ENCODE results near the gene ESPNL. TPM values are rescaled to one million over a fixed set of nuclear protein-coding genes. Genes with fewer than 3 reads are reported as not detected.

The ESPNL gene
- polyA plus RNA-seq, 1 donor (not counting 4 experiments of a cell fraction or from before 2014, with no cell fraction given), result 0.16 TPM

DNA sequence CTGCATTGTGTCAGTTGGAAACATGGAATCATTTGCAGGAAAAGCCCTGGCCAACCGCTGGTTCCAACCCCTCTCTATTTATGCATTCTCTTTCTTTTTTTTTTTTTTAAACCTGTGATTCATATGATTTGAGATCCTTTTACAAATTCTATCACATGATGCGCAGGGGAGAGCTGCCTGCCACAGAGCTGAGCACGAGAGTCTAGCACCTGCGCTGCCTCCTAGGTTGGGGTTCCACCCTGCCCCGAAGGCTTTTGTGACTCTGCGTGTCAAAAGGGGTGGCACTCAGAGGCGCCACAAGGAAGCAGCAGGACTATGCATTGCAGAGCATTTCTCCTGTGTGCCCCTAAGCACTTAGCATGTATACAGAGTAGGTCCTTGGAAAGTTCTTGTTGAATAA lies 17.3 kb upstream of the ESPNL start:
- no peak overlapping the region for H3K4me2 ChIP-seq (ENCODE audit: control insufficient read depth, extremely low read depth, insufficient read depth, low read depth, low read length)
- no peak overlapping the region for H2AFZ ChIP-seq (ENCODE audit: control insufficient read depth, low read length)
- H3K9me3 ChIP-seq (ENCODE audit: control insufficient read depth, low read depth, low read length), result no peaks in the 10 kb centered on the region
- H3K9ac ChIP-seq (ENCODE audit: control insufficient read depth, extremely low read depth, insufficient read depth, low read length), result no peak overlapping the region
- peaks cover 12 to 28% of the 10 kb centered on the region in 2 experiments for H3K36me3 ChIP-seq (ENCODE audit: control insufficient read depth in 2 of 2, extremely low read depth in 1 of 2, insufficient read depth in 2 of 2, low read length in 2 of 2)
- H3K79me2 ChIP-seq (ENCODE audit: control insufficient read depth, insufficient read depth, low read length), result no peaks in the 10 kb centered on the region
- H3K4me3 ChIP-seq (ENCODE audit: control insufficient read depth in 2 of 3, extremely low read depth in 1 of 3, insufficient read depth in 2 of 3, low read depth in 1 of 3, low read length in 3 of 3), result no peak overlapping the region
- TF ChIP-seq CTCF (optimal IDR thresholded peaks at IDR 0.05 in 1 of 3, IDR thresholded peaks at IDR 0.05 in 1 of 3, conservative IDR thresholded peaks at IDR 0.05 in 1 of 3; ENCODE audit: extremely low read depth in 1 of 3, insufficient read depth in 2 of 3, low read length in 3 of 3) (no peak), EZH2 (IDR thresholded peaks at IDR 0.05; ENCODE audit: low read length) (no peak)
- no peak overlapping the region for H3K27ac ChIP-seq (ENCODE audit: control insufficient read depth, insufficient read depth, low read length)
- FAIRE-seq (no peak), DNase-seq (ENCODE audit: low read depth, low spot score) (no peak)
- H3K27me3 ChIP-seq (ENCODE audit: control insufficient read depth, extremely low read depth, insufficient read depth, low read length), result no peaks in the 10 kb centered on the region
- no peaks in the 10 kb centered on the region for H3K9me1 ChIP-seq (ENCODE audit: control insufficient read depth, extremely low read depth, insufficient read depth, low read length)
- no peaks in the 10 kb centered on the region for H4K20me1 ChIP-seq (ENCODE audit: control insufficient read depth, extremely low read depth, insufficient read depth, low read length)
- no peaks in the 10 kb centered on the region for H3K4me1 ChIP-seq (ENCODE audit: control insufficient read depth, extremely low read depth, insufficient read depth, low read length)
- dilution Hi-C loops (cut with MboI; ENCODE audit: extremely low pct_ligation_motif_present, low sequenced_read_pairs), result no loop called here

DNA sequence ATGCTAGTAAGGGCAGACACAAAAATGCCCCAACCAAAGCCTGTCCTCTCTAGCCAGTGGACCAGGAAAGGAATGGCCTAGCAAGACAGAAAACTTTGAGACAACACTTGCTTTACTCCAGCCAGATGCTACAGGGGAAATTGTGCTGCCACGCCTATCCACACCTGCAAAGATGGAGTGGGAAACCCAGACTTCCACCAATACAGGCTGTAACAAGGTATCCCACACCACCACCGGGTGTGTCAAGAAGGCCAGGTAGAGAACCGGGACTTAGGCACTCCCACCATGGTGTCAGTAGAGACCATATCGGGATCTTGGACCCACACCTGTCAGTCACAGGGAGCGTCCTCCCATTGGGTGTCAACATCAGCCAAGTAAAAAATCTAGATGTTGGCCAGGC lies 16.2 kb upstream of the ESPNL start:
- dilution Hi-C loops (cut with MboI; ENCODE audit: extremely low pct_ligation_motif_present, low sequenced_read_pairs), result no loop called here
- no peak overlapping the region for H3K27ac ChIP-seq (ENCODE audit: control insufficient read depth, insufficient read depth, low read length)
- no peaks in the 10 kb centered on the region for H4K20me1 ChIP-seq (ENCODE audit: control insufficient read depth, extremely low read depth, insufficient read depth, low read length)
- no peak overlapping the region for H3K4me2 ChIP-seq (ENCODE audit: control insufficient read depth, extremely low read depth, insufficient read depth, low read depth, low read length)
- H3K9ac ChIP-seq (ENCODE audit: control insufficient read depth, extremely low read depth, insufficient read depth, low read length), result no peak overlapping the region
- no peaks in the 10 kb centered on the region for H3K4me1 ChIP-seq (ENCODE audit: control insufficient read depth, extremely low read depth, insufficient read depth, low read length)
- no peaks in the 10 kb centered on the region for H3K9me3 ChIP-seq (ENCODE audit: control insufficient read depth, low read depth, low read length)
- H3K9me1 ChIP-seq (ENCODE audit: control insufficient read depth, extremely low read depth, insufficient read depth, low read length), result no peaks in the 10 kb centered on the region
- peaks cover 12 to 28% of the 10 kb centered on the region in 2 experiments for H3K36me3 ChIP-seq (ENCODE audit: control insufficient read depth in 2 of 2, extremely low read depth in 1 of 2, insufficient read depth in 2 of 2, low read length in 2 of 2)
- H2AFZ ChIP-seq (ENCODE audit: control insufficient read depth, low read length), result no peak overlapping the region
- no peaks in the 10 kb centered on the region for H3K79me2 ChIP-seq (ENCODE audit: control insufficient read depth, insufficient read depth, low read length)
- no peak for FAIRE-seq
- no peak for DNase-seq (ENCODE audit: low read depth, low spot score)
- no peak overlapping the region for H3K4me3 ChIP-seq (ENCODE audit: control insufficient read depth in 2 of 3, extremely low read depth in 1 of 3, insufficient read depth in 2 of 3, low read depth in 1 of 3, low read length in 3 of 3)
- no peak for TF ChIP-seq CTCF (optimal IDR thresholded peaks at IDR 0.05 in 1 of 3, IDR thresholded peaks at IDR 0.05 in 1 of 3, conservative IDR thresholded peaks at IDR 0.05 in 1 of 3; ENCODE audit: extremely low read depth in 1 of 3, insufficient read depth in 2 of 3, low read length in 3 of 3)
- no peak for TF ChIP-seq EZH2 (IDR thresholded peaks at IDR 0.05; ENCODE audit: low read length)
- no peaks in the 10 kb centered on the region for H3K27me3 ChIP-seq (ENCODE audit: control insufficient read depth, extremely low read depth, insufficient read depth, low read length)
